Superior temporal gyrus (tissue), 1 donor: ENCODE results near the gene ASB6.
"Not testable (repeated sequence)": the region's sequence is repeated elsewhere in the genome, so short reads cannot be mapped to it uniquely, and the experiment has no call there.

Experiments
- DNase-seq: peaks from one replicate; pipeline ENCODE4 v3.0.0-alpha.2; 2016; ENCODE audit errors: extremely low spot score

ASB6 gene

DNA sequence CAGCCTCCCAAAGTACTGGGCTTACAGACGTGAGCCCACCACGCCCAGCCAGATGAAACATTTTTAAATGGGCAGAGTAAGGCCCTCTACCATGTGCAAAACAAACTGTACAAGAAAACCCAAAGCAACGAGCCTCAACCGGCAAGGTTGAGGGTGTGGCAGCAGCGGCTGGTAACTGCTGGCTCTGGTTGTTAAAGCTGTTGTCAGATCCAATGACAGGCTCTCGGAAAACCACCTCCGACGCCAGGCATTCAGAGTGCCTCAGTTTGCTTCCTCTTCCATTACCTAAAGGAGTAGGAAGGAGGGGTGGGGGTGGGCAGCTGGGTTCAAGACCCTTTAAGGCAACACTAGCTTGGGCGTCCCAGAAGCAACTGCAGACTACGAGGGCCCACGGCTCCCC lies 2.4 kb upstream of the ASB6 start:
- DNase-seq: no peak

DNA sequence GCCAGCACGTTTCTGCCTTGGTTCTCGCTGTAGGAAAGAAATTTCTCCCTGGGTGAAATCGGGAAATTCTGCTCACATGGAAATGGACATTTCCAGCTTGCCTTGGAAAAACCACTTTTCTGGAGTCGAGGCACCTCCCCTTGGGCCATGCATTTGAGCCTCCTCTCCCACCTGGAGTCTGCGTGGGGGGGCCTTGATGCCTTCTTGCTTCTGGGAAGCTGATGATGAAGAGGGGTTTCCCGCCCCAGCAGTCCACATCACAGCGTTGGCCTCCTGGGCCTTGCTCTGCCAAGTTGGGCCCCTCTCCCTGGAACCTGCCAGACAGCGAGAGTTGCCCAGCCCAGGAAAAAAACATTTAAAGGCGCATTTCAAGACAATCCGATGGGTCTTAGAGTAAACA lies 1.8 kb upstream of the ASB6 start:
- DNase-seq: no peak

DNA sequence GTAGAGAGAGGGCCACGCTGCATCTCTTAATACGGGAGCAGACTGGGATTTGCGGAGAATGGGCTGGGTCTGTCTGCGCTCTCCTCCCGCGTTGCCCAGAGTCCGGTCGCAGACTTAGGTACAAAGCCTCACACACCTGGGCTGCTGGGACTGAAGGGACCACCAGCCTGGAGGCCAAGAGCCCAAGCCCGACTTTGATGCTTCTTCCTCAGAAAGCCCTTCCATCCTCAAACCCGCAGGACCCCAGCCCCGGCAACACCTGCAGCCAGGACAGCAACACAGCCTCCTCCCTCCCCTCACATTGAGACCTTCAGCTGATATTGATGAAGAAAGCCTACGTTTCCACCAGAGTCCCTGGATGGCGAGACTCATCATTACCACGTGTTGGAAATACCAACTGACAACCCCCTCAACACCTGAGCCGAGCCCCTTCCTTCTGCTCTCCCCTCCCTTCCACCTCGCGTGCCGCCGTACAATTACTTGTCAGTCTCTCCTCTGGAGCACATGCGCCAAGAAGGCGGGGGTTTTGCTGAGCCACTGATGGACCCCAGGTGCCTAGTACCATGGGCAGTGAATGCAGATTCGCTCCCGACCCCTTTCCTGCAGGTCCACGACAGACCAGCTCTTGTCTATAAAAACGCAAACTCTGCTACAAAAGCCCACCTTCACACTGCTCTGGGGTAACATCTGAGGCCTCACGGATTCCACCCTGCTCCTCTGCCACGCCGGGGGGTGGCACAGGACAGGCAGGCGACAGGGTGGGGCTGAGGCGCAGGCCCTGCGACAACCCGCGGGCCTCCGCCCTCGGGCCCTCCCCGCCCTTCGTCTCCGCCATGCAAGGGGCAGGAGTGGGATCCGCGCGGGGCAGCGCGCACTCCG lies 841 bp downstream of the ASB6 start:
- no peak for DNase-seq

DNA sequence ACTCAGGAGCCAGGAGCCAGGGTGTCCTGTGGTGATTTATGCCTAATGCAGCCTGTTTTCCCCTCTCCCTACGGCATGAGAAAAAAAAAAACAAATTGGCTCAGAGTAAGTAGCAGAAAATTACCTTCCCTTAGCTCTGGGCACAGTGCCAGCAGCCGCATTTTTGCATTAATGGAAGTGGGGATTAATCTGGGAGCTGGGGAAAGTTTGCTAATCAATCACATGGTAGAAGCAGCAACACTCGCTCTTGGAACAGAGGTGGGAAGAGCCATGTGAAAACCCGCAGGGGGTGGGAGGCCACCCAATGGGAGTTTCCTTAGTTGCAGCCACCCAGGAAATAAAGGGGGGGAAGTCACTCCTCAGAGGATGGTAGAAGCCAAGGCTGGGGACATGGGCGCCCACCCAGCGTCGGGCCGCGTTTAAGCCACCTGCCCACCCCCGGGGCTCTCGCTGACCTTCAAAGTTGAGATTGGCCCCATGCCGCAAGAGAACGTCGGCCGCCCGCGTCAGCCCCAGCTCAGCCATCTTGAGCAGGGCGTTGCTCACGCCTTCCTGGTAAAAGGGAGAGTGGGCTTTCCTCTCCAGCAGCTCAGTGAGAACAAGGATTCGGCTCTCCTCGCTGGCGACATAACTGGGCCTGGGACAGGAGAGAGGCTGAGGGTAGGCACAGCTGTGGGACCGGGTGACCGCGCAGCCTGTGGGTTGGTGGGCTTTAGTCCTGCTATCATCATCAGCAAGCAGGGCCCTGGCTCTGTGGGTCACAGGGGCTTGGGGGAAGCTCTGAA lies 1.7 kb downstream of the ASB6 start:
- DNase-seq: no peak

DNA sequence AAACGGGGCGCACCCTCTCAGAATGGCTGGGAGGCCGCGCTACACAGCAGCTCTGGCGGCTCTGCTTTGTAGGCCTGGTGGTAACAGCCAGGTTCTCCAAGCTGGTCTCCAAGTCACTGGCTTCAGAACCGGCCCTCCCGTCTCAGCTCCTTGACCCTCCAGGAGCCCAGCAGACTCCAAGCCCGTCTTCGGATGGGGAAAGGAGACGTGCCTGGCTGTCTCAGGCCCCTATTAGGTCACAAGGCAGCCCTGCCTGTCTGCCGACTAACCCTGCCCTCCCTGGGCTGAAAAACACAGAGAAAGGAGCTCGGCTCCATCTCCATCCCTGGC lies 2.2 kb downstream of the ASB6 start:
- DNase-seq: no peak

DNA sequence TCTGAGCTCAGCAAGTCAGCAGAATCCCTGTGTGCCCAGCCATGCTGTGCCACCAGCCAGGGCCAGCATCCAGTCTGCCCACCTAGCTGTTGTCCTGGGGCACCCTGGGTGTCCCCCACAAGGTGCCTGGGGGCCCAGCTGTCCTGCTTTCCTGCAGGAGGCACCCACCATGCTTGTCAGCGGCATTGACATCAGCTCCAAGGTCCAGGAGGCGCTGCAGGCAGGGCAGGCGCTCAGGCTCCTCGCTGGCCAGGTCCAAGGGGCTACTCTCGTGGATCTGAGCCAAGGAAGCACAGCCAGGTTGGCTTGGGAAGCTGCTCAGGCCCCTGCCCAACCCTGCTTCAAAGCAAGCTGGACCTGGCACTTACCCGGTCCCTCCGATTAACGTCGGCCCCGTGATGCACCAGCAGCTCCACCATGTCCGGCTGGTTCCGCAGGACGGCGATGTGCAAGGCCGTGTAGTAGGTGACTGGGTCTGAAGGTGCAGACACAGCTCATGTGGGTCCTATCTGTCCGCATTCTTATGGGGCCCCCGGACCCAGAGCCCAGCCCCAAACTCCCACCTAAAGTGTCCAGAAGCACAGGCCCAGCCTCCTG lies 2.8 kb downstream of the ASB6 start:
- no peak for DNase-seq

DNA sequence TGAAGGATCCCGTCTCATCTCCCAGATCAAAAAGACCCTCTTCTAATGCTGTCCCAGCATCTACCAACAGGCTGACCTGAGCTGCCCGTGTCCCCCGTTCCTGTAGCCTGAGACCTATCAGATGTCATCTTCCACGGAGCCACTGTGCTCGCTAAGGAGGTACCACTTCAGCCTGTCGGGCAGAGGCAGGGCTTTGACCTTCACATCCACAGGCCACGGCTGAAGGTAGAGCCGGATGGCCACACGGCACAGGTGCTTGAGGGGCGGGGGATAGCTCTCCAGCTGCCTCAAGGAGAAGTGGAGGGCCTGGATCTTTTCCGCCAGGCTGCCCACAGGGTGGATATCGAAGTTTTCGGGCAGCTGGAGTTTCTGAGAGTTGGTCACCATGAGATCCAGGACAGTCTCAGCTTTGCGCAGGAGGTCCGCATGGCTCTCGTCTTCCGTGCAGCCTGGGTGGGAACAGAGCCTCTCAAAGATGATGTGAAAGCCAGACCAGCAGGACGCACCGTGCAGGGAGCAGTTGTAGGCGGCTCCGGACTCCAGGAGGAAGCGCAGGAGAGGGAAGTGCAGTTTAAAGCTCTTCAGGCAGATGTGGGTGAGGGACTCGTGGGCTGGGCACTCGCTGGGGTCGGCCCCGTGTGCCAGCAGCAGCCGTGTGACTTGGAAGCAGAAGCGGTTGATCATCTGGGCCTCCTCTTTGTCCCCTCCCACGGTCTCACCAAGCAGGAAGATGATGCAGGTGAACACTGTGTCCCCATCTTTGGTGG lies 4.1 kb downstream of the ASB6 start:
- DNase-seq: no peak

DNA sequence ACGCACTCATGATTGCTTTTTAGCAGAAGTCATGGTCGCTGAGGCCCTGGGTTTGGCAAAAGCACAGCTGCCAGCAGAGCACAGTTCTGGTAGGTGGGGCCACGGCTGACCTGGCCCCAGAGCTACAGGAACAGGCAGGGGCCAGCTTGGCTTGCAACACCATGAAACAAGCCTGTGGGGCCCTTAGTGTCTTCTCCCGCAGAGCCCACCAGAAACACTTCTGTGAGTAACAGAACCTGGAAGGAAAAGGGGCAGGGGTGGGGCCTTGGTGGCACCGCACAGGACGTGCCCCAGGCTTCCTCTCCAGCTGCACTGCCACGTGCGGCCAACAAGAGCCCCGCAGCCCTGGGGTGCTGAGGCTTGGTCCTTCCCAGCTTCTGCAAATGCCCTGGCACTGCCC lies 4.8 kb downstream of the ASB6 start:
- no peak for DNase-seq

DNA sequence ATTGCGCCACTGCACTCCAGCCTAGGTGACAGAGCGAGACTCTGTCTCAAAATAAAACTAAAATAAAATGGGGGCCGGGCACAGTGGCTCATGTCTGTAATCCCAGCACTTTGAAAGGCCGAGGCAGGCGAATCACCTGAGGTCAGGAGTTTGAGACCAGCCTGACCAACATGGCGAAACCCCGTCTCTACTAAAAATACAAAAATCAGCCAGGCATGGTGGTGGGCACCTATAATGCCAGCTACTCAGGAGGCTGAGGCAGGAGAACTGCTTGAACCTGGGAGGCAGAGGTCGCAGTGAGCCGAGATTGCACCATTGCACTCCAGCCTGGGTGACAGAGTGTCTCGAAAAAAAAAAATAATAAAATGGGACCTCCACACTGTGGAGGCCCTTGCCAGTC lies 5.6 kb downstream of the ASB6 start:
- not testable (repeated sequence) for DNase-seq

DNA sequence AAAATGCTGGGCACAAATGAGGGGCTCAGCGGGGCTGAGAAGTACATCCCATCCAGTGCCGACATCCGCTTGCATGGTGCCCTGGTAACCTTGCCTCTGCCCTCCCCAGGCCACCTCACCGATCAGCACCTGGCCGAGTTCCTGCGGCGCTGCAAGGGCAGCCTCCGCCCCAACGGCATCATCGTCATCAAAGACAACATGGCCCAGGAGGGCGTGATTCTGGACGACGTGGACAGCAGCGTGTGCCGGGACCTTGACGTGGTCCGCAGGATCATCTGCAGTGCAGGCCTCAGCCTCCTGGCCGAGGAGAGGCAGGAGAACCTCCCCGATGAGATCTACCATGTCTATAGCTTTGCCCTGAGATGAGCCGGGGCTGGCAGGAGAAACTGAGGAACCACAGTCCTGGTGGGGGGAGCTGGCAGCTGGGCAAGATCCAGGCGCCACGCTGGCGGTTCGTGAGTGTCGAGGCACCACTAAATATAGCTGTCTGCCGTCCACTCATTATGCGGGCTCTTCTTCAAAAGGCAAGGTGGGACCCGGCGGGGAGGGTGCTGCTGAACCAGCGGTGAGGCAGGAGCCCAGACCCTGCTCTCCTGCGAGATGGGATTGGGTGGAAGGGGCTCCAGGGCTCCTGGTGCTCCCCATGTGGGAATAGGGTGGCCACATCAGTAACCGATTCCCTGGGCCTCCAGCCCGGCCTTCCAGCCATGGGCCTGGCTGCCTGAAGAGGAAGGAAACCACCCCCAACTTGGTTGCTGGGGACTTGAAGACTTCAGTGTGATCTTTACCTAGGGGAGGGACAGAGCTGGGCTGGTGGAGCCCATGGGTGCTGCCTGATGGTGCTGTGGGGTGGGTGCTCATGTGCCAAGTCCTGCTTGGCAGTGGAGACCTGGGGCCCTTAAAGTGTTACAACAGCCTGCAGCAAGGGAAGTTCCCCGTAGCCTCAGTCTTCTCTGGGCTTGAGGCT lies 6.6 kb downstream of the ASB6 start:
- no peak for DNase-seq

DNA sequence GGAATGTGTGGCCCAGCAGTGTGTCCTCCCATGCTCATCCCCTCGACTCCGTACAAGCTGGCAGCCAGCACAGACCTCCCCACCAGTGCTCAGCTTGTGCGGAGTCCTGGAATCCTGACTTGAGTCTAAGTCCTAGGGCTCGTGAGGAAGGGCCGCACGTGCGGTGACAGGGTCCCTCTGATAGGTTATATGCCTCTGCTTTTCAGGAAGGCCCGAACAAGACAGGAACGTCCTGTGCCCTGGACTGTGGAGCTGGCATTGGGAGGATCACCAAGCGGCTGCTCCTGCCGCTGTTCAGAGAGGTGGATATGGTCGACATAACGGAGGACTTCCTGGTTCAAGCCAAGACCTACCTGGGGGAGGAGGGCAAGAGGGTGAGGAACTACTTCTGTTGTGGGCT lies 8.1 kb downstream of the ASB6 start:
- DNase-seq: no peak

DNA sequence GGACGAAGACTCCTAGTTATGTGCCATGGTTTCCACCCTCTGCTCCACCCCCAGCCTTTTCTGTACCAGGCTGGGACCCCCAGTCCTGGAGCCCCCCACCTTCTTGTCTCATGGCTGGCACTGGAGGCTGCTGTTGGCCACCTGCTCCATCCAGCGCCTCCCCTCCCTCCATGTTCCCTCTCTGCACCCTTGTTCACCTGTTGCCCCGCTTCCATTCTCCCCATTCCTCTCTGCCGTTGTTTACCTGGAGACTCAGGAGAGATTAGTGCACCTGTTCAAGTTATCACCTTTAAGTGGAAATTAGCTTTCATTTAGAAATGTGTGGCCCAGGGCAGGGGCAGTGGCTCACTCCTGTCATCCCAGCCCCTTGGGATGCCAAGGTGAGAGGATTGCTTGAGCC lies 8.7 kb downstream of the ASB6 start:
- no peak for DNase-seq

DNA sequence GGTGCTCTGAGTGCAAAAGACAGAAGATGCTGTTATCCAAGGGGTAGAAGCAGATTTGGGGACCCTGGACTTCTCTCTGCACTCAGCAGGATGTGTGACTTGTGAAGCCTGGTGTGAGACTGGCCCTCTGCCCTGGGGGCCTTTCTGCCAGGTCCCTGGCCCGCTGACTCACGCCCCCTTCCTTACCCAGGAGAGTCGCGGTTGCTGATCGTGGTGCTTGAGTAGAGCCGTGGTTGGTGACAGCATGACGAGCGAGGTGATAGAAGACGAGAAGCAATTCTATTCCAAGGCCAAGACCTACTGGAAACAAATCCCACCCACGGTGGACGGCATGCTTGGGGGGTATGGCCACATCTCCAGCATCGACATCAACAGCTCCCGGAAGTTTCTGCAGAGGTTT lies 9.5 kb downstream of the ASB6 start:
- no peak for DNase-seq

DNA sequence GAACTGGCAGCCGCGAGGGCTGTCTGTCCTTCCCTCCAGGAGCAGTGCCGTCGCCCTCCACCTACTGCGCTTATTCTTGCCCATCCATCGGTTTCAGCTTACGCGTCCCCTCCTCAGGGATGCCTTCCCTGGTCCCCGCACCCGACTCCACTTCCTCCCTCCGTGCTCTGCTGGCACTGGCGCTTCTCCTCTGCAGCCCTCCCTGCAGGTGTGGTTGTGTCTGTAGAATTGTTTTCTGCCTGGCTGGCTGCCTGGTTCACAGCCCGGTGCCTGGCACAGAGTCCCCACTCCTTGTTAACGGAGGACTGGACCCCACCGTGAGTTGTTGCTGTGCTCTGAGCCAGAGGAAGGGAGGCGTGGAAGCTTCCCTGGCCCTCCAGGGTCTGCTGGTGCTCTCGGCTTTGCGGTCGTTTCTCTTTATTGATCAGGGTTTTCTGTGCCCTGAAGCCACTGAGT lies 10.2 kb downstream of the ASB6 start:
- no peak for DNase-seq

DNA sequence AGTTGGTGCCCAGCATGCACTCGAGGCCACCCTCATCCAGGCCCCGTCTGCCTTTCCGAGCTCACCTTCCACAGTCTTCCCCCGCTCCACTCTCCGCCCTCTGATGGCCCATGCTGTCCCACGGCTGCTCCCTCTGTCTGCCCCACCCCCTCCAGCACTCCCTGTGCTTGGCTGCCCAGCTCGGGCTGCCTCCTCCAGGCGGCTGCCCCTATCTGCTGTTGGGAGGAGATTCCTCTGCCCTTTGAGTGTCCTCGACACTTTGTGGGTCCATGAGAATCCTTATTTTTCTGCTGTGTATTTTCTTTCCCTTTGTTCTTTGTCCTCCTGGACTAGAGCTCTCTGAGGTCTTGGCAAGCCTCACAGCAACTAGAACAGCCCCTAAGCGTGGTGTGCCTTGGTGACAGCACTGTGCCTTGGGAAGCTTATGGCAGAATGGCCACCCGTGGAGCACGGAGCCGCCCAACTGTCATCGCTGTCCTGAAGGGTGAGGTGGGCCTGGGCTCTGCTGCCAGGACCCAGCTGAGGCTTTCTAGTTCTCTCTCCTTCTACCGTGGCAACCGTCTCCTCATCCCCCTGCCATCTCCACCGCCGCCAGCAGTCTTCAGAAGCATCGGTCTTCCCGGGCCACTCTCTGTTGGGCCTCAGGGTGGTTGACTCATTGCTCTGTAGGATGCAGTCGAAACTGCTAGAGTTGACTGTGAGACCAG lies 10.8 kb downstream of the ASB6 start:
- peak; percentile 52 for DNase-seq

DNA sequence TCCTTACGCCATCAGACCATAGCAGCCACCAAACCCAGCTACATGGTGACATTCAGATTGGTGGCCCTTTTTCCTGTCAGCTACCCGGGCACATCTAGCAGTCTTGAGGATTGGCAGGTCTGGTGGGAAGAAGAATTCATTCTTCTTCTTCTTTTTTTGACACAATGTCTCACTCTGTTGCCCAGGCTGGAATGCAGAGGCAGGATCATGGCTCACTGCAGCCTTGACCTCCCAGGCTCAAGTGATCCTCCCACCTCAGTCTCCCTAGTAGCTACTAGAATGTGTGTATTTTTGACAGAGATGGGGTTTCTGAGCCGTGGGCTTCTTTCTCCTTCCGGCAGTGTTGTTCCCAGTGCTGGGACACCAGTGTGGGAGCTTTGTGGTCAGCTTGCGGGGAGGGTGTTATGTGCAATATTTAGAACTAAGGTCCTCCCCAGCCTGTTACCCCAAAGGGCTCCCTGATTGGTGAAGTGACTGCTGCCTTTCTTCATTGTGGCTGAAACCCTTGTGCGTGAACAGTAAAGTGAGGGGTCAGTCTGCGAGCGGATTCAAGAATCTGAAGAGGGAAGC lies 12.6 kb downstream of the ASB6 start:
- no peak for DNase-seq

DNA sequence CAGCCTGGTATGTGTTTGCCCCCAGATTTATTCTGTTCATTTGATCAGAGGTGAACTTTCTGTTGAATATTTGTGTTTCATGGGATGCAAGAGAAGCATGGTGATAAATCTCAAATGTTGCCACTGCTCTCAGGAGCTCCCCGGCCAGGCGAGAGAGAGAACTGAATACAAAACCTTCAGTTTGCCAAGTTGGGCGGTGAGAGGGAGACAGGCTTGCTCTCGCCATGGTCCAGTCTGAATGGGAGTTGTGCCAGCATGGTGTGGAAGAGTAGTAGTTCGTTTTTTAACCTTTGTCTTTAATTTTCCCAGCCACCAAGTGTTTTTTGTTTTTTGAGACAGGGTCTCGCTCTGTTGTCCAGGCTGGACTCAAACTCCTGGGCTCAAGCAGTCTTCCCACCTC lies 13.2 kb downstream of the ASB6 start:
- no peak for DNase-seq

DNA sequence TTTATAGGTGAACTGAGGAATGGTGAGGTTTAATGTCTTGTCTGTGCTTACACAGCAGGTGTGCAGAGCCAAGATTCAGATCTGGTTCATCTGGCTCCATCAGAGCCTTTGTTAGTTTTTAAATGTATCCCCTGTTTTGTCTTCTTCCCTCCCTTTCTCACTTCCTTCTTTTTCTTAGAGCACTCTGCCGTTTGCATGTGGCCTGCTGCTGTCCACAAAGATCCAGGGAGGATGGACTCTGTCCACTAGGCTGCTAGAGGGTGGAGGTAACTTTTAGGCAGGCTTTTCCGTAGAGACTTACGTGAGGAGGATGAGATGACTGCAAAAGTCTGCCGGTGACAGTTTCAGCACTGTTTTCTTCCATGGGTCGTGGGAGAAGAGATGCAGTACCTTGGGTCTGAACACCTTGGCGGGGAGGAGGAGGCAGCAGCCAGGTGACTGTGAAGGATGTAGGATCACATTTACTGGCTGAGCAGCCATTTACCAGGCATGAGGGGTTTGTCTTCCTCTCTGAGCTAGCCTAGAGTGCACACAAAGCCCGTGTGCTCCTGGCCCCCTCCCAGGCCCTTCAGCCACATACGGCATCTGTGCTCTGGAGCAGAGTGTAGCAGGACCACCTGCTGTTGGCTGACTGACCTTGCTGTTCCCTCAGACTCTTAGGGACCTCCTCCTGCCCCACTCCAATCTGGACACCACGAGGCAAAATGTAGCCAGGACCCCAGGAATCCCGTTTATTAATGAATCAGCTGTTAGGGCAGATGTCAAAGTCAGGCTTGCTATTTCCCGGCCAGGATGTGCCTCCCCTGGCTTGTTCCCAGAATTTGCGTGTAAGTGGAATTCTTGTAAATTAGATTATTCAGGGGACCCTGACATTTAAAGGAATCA lies 14.2 kb downstream of the ASB6 start:
- DNase-seq: no peak
